Inflammatory macrophage treated with lipopolysaccharide for 4 hours (primary cell): ENCODE measurements around the gene ZNF362.

Source experiments
- DNase-seq: peaks from one replicate; pipeline ENCODE4 v3.0.0-alpha.2; 2020

The ZNF362 gene

DNA sequence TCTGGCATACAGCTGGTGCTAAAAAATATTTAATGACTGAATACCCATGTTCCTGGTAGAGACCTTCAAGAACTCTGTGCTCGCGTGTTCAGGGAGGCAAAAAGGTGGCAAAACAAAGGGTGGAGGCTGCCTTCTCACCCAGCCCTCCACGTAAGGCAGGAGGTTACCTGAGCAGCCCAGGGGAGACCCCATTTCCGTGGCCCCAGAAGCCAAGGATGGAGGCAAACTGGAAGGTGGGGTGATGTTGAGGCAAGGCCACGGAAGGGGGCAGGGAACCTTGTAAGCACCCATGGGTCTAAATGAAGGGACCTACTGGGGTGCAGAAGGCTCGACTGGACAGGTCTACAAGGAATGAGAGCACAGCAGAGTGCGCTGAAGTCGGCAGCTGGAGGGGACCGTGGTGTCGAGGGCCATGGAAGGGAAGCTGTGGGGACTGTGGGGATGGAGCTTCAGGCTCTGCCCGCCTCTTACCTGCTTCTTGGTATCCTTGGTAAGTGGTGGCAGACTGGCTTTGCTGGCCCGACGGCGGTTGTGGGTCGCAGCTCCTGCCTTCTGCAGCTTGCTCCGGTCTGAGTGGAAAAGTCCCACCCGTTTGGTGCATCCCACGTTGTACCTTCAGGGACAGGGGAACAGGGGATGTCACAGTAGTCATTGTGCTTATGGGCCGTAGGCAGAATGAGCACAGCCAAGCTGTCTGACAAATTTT is 73.5 kb downstream of the ZNF362 start:
- no peak for DNase-seq

DNA sequence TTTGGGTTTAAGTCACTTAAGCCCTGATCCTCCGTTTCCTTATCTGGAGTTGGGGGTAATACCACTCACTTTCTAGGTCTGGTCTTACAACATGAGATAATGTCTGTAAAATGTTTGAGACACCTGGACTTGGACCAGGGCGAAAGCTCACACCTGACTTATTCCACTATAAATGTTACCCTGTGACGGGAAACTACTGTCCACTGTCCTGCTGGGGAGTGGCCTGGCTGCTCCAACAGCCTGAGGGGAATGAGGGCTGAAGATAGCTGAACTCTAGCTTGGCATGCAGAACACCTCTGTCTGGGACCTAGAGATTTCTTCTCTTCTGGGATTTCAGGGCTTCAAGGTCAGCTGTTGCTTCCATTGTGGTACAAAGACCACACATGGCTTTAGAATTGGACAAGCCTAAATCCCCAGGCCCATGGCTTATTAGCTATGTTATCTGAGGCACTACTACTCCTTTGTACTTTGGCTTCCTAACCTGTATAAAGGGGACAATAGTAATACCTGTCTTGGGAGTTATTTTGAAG is 74.1 kb downstream of the ZNF362 start:
- DNase-seq: no peak

DNA sequence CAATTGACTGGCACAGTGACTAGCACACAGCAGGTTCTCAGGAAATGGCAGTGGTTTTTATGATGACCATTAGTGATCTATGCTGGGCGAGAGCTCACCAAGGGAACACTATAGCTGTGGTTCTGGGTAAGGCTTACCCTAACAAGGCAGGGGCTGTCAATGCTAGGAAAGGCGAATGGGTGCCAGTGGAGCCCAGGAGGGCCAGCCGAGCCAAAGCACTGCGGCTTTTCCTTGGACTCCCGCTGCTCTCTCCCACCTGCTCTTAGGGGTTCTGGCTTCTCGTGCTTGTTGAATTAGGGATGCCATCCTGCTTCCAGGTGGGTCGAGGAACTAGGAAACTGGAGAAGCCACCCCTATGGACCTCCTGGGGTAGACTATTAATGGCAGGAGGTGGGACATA is 74.6 kb downstream of the ZNF362 start:
- no peak for DNase-seq

- no peak for DNase-seq
Measured at GRCh38 chr1:33331444-33332356, 75.4 kb downstream of the ZNF362 start.

DNA sequence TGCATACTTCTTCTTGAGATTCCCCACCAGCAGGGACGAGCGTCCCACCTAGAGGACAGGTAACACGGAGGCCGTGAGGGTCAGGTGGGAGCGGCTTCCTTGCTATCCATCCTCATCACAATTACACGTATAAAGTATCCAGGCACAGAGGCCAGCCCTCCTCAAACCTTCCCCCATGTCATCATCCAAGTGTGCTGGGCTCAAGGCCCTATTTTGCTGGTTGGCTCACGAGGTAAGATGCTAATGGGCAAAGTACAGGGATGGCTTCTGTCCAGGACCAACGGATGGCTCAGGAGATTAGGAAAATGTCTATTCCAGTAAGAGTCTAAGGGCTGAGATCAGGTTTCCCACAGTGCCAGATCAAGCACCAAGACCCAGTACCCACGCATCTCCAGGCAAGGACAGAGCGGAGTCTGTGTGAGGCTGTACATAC is 76.1 kb downstream of the ZNF362 start:
- DNase-seq: no peak

- no peak for DNase-seq
Measured at GRCh38 chr1:33332881-33333280, 76.6 kb downstream of the ZNF362 start.

GRCh38 chr1:33334081-33334552 is 77.8 kb downstream of the ZNF362 start:
- DNase-seq: peak; percentile 52

DNA sequence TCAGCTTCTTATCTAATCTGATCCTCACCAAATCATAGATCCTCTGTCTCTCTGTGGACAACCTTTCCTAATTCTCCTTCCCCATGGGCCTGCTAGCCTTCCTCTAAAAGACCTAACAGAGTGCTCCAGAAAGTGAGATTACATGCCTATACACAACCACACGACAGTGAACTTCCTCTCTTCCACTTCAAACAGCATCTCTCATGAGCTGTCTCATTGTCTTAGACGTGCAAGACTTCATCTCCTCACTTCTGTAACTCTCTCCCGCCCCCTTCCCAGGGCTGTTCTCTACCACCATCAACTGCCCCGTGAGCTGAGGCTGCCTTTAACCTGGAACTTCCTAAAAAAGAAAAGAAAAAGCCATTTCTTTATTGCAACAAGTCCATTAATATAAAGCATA is 78.7 kb downstream of the ZNF362 start:
- DNase-seq: peak; percentile 80

DNA sequence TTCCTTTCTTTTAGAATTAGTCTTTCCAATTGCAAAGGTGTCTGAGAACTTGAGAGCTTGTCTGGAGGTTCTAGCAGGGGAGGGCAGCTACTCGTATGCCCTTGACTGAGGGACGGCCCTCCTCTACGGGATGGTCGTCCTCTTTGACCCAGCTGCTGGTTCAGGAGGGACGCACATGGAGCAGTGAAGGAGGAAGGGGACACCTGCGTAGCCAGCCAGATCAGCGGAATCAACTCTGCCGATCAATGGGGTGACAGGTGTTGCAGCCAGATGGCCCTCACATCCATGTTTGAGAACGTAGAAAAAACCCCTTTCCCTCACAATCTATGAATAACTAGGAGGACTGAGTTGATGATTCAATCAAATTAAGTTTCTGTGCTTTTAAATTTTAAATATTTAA is 80.3 kb downstream of the ZNF362 start:
- no peak for DNase-seq

DNA sequence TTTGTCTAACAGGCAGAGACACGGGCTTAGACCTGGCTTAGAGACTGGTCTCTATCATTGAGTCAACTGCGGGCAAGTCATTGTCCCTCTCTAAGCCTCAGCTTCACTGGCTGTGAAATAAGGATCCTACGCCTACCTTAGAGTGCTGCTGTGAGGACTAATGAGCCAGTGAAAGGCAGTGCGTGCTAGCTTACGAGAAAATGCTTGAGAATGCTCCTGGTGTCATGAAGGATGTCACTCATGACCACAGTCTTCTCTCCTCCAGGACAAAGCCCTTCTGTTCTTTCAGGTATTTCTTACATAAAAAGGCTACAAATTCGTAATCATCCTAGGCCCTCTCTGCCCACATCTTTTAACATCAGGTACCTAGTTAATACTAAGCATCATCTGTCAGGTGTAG is 81.1 kb downstream of the ZNF362 start:
- DNase-seq: no peak

DNA sequence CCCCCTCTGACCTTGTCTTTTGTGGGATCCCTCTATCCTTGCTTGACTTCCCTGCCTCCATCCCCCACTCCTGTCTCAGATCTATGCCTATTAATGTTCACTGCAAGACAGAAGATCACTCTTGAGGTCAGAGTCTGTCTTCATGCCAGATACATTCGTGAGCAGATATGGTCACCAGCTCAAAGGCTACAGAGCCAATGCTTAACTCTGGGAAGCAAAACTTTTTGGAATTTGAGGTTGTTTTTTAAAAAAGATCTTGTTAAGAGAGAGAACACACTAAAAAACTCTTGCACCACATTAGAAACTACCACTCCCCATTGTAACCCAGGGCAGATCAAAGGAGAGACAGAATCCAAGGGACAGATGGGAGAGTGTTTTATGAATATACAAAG is 81.8 kb downstream of the ZNF362 start:
- DNase-seq: no peak

DNA sequence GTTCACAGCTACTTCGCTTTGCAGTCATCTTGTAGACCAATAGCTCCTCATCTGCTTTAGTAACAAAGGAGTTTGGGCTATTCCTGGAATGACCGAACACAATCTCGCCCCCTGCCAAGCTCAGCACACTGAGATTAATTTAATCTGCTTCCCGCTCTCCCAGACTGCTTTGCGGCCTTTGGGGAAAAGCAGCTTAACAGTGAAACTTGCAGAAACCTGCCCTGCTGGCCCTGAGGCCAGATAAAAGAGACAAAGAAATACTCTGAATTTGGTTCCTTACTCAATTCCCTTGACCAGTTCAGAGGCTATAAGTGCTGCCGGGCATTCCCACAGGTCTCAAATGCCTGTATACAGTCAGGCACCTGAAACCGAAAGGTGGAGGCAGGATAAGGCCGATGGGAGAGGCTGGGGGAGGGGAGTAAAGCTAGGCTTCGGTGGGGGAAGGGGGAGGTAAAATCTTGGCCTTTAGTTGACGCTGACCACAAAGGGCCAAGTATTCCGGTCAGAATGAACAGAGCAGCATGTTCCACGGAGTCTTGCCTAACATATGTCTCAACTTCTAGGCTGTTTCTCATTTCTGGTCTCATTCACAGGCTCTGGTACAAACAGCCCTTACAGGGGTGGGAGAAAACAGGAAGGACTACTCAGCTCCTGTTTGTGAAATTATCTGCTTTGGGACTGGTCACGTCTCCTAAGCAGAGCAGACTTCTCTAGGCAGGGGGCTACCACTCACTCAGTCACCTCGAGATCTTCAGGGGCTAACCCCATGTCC is 82.3 kb downstream of the ZNF362 start:
- DNase-seq: peak; percentile 95

GRCh38 chr1:33339413-33339812 is 83.1 kb downstream of the ZNF362 start:
- DNase-seq: no peak

GRCh38 chr1:33341190-33341589 is 84.9 kb downstream of the ZNF362 start:
- DNase-seq: no peak

- DNase-seq: no peak
Measured at GRCh38 chr1:33342041-33342723, 85.9 kb downstream of the ZNF362 start.

DNA sequence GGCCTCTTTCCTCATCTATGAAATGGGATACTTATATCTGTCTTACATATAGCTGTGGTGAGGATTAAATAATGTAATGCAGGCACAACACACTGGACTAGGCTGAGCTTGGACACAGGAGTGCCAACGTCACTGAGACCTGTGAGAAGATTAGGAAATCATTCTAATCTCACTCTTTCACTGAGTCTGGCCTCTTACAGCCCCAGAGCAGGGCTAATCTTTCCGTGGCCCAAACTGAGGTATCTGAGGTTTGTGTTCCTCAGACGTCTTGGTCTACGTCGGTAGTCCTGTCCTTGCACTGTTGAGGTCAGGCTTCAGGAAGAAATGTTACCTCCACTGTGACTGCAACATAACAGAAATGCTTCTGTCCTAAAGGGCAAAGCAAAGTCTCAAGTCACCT is 87.2 kb downstream of the ZNF362 start:
- DNase-seq: no peak

- DNase-seq: no peak
Measured at GRCh38 chr1:33344896-33345560, 88.7 kb downstream of the ZNF362 start.

DNA sequence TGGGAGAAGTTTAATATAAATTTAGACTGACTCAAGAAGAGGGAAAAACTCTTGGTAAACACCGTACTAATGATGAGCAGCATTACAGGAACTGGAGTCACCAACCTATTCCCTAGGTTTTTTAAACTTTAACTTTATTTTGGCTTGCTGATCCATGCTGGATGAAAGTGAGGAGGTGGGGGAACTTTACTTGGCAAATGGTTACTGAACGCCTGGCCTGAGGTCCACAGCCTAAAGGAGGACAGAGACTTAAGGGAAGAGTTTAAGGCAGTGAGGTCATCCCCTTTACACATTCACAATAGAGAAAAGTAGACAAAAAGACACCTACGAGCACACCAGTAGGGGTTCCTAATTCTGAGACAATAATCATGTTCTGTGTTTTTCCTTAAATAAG is 90.2 kb downstream of the ZNF362 start:
- DNase-seq: peak; percentile 21

DNA sequence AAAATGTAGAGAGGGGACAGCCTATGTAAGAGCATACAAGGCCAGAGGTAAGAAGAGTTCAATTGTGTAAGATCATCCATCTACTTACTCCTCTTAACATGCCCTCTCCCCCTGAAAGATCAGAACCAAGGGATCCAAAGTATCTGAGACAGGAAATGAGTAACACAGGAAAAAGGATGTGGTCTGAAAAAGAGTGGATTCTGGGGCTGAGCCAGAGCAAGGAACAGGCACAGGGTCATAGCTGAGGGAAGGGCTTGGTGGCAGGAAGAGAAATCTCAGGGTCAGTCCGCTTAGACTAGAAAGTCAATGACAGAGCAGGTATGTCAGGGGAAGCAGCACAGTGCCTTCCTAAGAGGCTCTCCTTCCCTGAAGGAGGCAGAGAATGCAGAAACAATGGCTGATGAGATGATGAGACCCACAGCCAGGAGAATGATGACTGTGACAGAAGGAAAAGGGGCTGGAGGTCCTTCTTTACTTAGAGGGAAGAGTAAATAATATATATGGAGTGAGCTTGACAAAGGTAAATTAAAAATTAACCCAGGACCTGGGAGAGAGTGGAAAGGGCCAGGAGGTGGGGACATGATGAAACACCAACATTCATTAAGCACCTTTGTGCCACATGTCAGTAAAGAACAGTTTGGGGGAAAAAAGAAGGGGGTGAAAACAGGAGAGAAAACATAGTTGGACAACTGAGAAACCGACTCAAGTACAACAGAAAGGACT is 90.8 kb downstream of the ZNF362 start:
- peak; percentile 58 for DNase-seq

DNA sequence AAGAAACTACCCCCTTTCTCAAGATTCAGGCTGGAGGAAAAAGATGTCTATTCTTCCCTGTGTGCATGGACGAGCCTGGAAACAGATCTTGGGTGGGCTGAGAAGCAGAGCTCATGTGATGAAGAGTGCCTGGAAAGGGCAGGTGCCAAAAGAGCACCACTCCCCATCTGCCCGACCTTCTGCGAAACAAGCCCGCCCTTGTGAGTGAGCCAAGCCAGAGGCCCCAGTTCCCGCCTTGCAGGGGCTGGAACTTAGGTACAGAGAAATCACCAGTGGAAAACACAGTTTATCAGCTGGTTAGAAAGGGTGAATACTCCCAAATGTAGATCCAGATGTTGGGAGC is 91.3 kb downstream of the ZNF362 start:
- DNase-seq: no peak

- no peak for DNase-seq
Measured at GRCh38 chr1:33348194-33348593, 91.9 kb downstream of the ZNF362 start.
